Measurements from ENCODE around the gene LYSMD2.
"Not testable (repeated sequence)": the region's sequence is repeated elsewhere in the genome, so short reads cannot be mapped to it uniquely, and the experiment has no call there.

The LYSMD2 gene

GRCh38 chr15:51737522-51738305 is at the start of gene LYSMD2:
Gene LYSMD2, minus strand, starts transcription at chr15:51737655. Its CDS starts 33 bp downstream, at chr15:51737622.
- DNase-seq (ENCODE audit: low spot score) = peak; percentile 45

GRCh38 chr15:51787130-51787529 is 49.7 kb upstream of the LYSMD2 start:
- DNase-seq (ENCODE audit: low spot score) = not testable (repeated sequence)

- DNase-seq (ENCODE audit: low spot score) = no peak
These were observed 46.5 kb upstream of the LYSMD2 start for GRCh38 chr15:51783967-51784366.

- DNase-seq (ENCODE audit: low spot score) = peak; percentile 32
These were observed 45.0 kb upstream of the LYSMD2 start for GRCh38 chr15:51782357-51782896.

- DNase-seq (ENCODE audit: low spot score) = no peak
These were observed 44.1 kb upstream of the LYSMD2 start for GRCh38 chr15:51781506-51781905.

GRCh38 chr15:51780636-51781035 is 43.2 kb upstream of the LYSMD2 start:
- no peak for DNase-seq (ENCODE audit: low spot score)

- peak; percentile 59 for DNase-seq (ENCODE audit: low spot score)
These were observed 39.6 kb upstream of the LYSMD2 start for GRCh38 chr15:51776952-51777569.

- peak; percentile 54 for DNase-seq (ENCODE audit: low spot score)
These were observed 38.7 kb upstream of the LYSMD2 start for GRCh38 chr15:51775967-51776816.

GRCh38 chr15:51774916-51775315 is 37.5 kb upstream of the LYSMD2 start:
- no peak for DNase-seq (ENCODE audit: low spot score)

- DNase-seq (ENCODE audit: low spot score) = no peak
These were observed 34.3 kb upstream of the LYSMD2 start for GRCh38 chr15:51771773-51772172.

- no peak for DNase-seq (ENCODE audit: low spot score)
These were observed 33.4 kb upstream of the LYSMD2 start for GRCh38 chr15:51770902-51771301.

- no peak for DNase-seq (ENCODE audit: low spot score)
These were observed 30.6 kb upstream of the LYSMD2 start for GRCh38 chr15:51768018-51768417.

GRCh38 chr15:51766341-51766740 is 28.9 kb upstream of the LYSMD2 start:
- no peak for DNase-seq (ENCODE audit: low spot score)

- DNase-seq (ENCODE audit: low spot score) = no peak
These were observed 28.3 kb upstream of the LYSMD2 start for GRCh38 chr15:51765751-51766150.

GRCh38 chr15:51760805-51761204 is 23.4 kb upstream of the LYSMD2 start:
- DNase-seq (ENCODE audit: low spot score) = no peak

GRCh38 chr15:51759557-51760070 is 22.2 kb upstream of the LYSMD2 start:
- DNase-seq (ENCODE audit: low spot score) = peak; percentile 48

- DNase-seq (ENCODE audit: low spot score) = no peak
These were observed 21.2 kb upstream of the LYSMD2 start for GRCh38 chr15:51758645-51759044.

- DNase-seq (ENCODE audit: low spot score) = no peak
These were observed 20.0 kb upstream of the LYSMD2 start for GRCh38 chr15:51757450-51757849.

- DNase-seq (ENCODE audit: low spot score) = no peak
These were observed 19.0 kb upstream of the LYSMD2 start for GRCh38 chr15:51756482-51756881.

- no peak for DNase-seq (ENCODE audit: low spot score)
These were observed 18.3 kb upstream of the LYSMD2 start for GRCh38 chr15:51755790-51756189.

- no peak for DNase-seq (ENCODE audit: low spot score)
These were observed 16.8 kb upstream of the LYSMD2 start for GRCh38 chr15:51754267-51754666.

GRCh38 chr15:51752888-51753287 is 15.4 kb upstream of the LYSMD2 start:
- no peak for DNase-seq (ENCODE audit: low spot score)

Measured in HuH-7 (cell line).